GM23248 (cell line): ENCODE data around the gene SRGAP2B.
"Not testable (repeated sequence)": the region's sequence is repeated elsewhere in the genome, so short reads cannot be mapped to it uniquely, and the experiment has no call there.

ENCODE experiments used
- EZH2 ChIP-seq: fragments of 200-600 bp; sonication (generic); IDR thresholded peaks from 2 replicates; pipeline ENCODE4 v1.6.1; 2018; ENCODE audit warnings: antibody characterized with exemption, mild to moderate bottlenecking; ENCODE audit not compliant: insufficient read depth, poor library complexity, severe bottlenecking
- EZH2phosphoT487 ChIP-seq: fragments of 200-600 bp; sonication (generic); IDR thresholded peaks from 2 replicates; pipeline ENCODE4 v1.6.1; 2018; ENCODE audit warnings: antibody characterized with exemption, moderate library complexity, mild to moderate bottlenecking, low read depth; ENCODE audit not compliant: insufficient read depth

- TF ChIP-seq EZH2, EZH2phosphoT487: not testable (repeated sequence)
Observed at GRCh38 chr1:145055217-145055760, 39.8 kb downstream of the SRGAP2B start.
